Measurements from ENCODE around the gene CACNB2. TPM values are rescaled to one million over a fixed set of nuclear protein-coding genes. Genes with fewer than 3 reads are reported as not detected.

The CACNB2 gene
- total and polyA plus RNA-seq, 4 donors: 0.90 to 23.9 (median 3.7) TPM

DNA sequence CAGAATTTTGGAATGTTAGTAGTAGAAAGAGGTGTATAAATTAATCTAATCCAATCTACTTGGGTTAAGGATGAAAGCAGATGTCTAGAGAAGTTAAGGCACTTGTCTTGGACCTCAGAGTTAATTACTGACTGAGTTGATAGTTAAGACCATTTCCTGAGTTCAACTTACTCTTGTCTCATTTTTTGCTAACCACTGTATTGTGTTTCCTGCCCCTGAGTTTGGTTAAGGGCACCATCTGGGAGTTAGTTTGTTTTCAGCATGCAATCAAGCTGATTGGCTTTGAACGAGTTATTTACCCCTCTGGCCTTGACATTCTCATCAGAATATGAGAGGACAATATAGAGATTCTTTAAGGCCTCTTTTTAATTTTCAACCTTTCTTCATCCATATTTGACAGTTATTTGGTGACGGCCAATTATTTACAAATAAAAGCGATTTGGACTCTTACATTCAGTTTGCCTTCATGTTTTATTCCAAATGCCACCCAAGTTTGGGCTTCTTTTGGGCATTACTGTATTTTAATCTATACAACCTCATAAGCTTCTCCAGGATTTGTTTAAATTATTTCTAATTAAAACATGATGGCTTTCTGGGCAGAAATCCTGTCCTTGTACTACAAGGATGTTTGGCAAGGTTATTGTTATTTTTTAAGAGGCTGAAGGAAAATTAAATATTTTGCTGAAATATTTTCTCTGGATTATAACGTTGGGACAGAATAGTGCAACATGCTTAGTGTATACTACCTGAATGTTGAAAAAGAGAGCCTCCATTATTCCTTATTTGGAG is 225.0 kb downstream of the CACNB2 start:
- Histone ChIP-seq H3K27ac (ENCODE audit: low read depth in 1 of 2, low read length in 1 of 2) (no peak overlapping the region), H3K27me3 (ENCODE audit: control insufficient read depth in 3 of 3, insufficient read depth in 3 of 3, low read length in 2 of 3) (no peaks in the 10 kb centered on the region), H3K4me3 (no peak overlapping the region), H3K36me3 (ENCODE audit: control insufficient read depth in 4 of 4, insufficient read depth in 4 of 4, low read length in 4 of 4) (no peaks in the 10 kb centered on the region), H3K4me1 (ENCODE audit: control insufficient read depth in 5 of 5, insufficient read depth in 5 of 5, low read length in 5 of 5) (no peaks in the 10 kb centered on the region), H3K9ac (ENCODE audit: insufficient read depth in 1 of 2, low read length in 2 of 2) (no peak overlapping the region), H3K9me3 (ENCODE audit: control insufficient read depth in 4 of 4, insufficient read depth in 3 of 4, low read length in 3 of 4) (no peaks in the 10 kb centered on the region)
- no peak for ATAC-seq (ENCODE audit: insufficient read depth, low FRiP score)
- TF ChIP-seq, protein P1, sequence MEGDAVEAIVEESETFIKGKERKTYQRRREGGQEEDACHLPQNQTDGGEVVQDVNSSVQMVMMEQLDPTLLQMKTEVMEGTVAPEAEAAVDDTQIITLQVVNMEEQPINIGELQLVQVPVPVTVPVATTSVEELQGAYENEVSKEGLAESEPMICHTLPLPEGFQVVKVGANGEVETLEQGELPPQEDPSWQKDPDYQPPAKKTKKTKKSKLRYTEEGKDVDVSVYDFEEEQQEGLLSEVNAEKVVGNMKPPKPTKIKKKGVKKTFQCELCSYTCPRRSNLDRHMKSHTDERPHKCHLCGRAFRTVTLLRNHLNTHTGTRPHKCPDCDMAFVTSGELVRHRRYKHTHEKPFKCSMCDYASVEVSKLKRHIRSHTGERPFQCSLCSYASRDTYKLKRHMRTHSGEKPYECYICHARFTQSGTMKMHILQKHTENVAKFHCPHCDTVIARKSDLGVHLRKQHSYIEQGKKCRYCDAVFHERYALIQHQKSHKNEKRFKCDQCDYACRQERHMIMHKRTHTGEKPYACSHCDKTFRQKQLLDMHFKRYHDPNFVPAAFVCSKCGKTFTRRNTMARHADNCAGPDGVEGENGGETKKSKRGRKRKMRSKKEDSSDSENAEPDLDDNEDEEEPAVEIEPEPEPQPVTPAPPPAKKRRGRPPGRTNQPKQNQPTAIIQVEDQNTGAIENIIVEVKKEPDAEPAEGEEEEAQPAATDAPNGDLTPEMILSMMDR (IDR thresholded peaks at IDR 0.05; ENCODE audit: control extremely low read depth, extremely low read depth): no peak
- DNase-seq: no peak
- 68 to 70% methylated on average over 4 of the region's 4 CpGs for WGBS, 2 donors

DNA sequence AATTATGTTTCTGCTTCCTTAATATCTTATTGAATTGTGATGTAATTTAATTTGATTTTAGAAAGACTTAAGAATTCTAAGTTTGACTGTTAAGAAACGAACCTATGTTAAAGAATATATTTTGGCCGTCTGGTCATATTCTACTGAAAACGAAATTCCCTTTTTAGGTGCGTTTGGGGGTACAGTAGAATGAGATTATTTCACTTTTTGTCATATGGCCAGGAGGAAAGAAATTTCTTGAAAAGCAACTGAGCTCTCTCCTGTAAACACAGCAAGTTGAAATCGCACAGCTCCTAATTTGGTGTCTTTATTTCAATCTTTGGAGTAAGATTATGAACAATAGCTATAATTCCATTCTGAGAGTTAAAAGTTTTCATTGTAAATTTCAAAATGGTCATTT is 227.6 kb downstream of the CACNB2 start:
- DNase-seq: no peak
- Histone ChIP-seq H3K9me3 (ENCODE audit: control insufficient read depth in 4 of 4, insufficient read depth in 3 of 4, low read length in 3 of 4) (no peaks in the 10 kb centered on the region), H3K9ac (ENCODE audit: insufficient read depth in 1 of 2, low read length in 2 of 2) (no peak overlapping the region), H3K4me1 (ENCODE audit: control insufficient read depth in 5 of 5, insufficient read depth in 5 of 5, low read length in 5 of 5) (no peaks in the 10 kb centered on the region), H3K36me3 (ENCODE audit: control insufficient read depth in 4 of 4, insufficient read depth in 4 of 4, low read length in 4 of 4) (no peaks in the 10 kb centered on the region), H3K4me3 (no peak overlapping the region), H3K27ac (ENCODE audit: low read depth in 1 of 2, low read length in 1 of 2) (no peak overlapping the region), H3K27me3 (ENCODE audit: control insufficient read depth in 3 of 3, insufficient read depth in 3 of 3, low read length in 2 of 3) (no peaks in the 10 kb centered on the region)
- no peak for ATAC-seq (ENCODE audit: insufficient read depth, low FRiP score)
- 67 to 82% methylated on average over 5 of the region's 5 CpGs for WGBS, 2 donors
- TF ChIP-seq, protein P1 (IDR thresholded peaks at IDR 0.05; ENCODE audit: control extremely low read depth, extremely low read depth): no peak

DNA sequence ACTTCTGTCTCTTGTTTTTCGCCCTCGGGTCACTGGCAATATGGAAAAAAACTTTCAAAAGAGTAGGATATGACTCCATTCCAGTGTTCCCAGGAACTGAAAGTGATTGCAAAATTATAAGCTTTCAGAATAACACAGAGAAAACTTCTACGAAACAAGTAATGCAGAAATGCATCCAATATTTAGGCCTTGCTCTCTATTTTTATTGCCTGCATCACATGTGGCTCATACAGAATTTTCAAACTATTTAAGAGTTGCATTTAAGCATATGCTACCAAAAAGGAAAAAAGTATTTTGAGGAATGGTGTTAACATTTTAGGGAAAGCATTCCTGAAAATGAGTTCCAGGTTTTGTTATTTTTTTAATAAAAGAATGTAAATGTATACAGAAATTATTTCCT is 228.0 kb downstream of the CACNB2 start:
- no peaks in the 10 kb centered on the region for H3K27me3 ChIP-seq (ENCODE audit: control insufficient read depth in 3 of 3, insufficient read depth in 3 of 3, low read length in 2 of 3)
- DNase-seq (no peak), ATAC-seq (ENCODE audit: insufficient read depth, low FRiP score) (no peak)
- 66 to 72% methylated on average over 3 of the region's 3 CpGs for WGBS, 2 donors
- no peaks in the 10 kb centered on the region for H3K36me3 ChIP-seq (ENCODE audit: control insufficient read depth in 4 of 4, insufficient read depth in 4 of 4, low read length in 4 of 4)
- H3K27ac ChIP-seq (ENCODE audit: low read depth in 1 of 2, low read length in 1 of 2): no peak overlapping the region
- no peak overlapping the region for H3K4me3 ChIP-seq
- H3K9ac ChIP-seq (ENCODE audit: insufficient read depth in 1 of 2, low read length in 2 of 2): no peak overlapping the region
- peaks cover 0 to under 1% (median 0%) of the 10 kb centered on the region in 5 donors for H3K4me1 ChIP-seq (ENCODE audit: control insufficient read depth in 5 of 5, insufficient read depth in 5 of 5, low read length in 5 of 5)
- TF ChIP-seq, protein P1 (IDR thresholded peaks at IDR 0.05; ENCODE audit: control extremely low read depth, extremely low read depth): no peak
- no peaks in the 10 kb centered on the region for H3K9me3 ChIP-seq (ENCODE audit: control insufficient read depth in 4 of 4, insufficient read depth in 3 of 4, low read length in 3 of 4)

All from lung (tissue), 12 donors.